Inferior parietal cortex (tissue), 1 donor: ENCODE measurements around the gene KCNMB2.
"Not testable (repeated sequence)": the region's sequence is repeated elsewhere in the genome, so short reads cannot be mapped to it uniquely, and the experiment has no call there.

Experiments used
- DNase-seq: peaks from one replicate; pipeline ENCODE4 v3.0.0-alpha.2; 2016; ENCODE audit errors: extremely low spot score

Gene KCNMB2

GRCh38 chr3:178703268-178703975 is 167.2 kb downstream of the KCNMB2 start:
- DNase-seq, result peak; percentile 62

DNA sequence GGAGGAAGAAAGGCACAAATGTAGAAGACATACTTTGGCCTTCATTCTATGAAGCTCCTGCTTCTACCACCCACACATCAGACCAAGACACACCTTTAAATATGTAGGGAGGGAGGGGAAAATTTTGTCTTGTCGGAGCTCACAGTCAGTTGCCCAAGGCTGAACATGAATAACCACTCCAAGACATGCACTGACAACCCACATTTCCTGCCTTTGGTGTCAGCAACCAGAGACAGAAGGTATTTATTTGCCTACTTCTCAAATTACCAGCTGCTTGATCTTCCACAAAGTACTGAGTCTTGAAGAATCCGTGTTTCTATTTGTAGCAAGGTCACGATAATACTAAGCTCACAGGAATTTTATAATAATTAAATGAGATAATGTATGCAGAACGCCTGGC is 169.7 kb downstream of the KCNMB2 start:
- no peak for DNase-seq

DNA sequence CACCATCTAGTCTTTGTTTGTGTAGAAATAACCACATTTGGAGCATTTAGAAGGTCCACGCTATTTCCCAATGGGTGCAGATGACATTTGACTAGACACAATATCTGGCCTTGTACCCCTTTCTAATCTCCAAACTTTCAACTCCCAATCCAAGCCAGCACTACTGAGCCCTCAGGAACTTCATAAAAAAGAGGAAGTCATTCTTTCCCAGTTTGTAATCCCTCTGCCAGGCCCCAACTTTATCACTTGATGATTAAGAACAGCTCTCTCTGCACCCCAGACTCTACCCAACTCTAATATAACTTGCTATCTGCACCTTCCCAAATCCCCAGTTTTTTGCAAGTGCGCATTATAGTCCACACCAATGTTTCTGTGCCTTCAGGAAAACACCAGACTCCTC is 170.2 kb downstream of the KCNMB2 start:
- DNase-seq, result no peak

GRCh38 chr3:178707311-178708031 is 171.2 kb downstream of the KCNMB2 start:
- DNase-seq, result no peak

- DNase-seq, result peak; percentile 62
Measured at GRCh38 chr3:178709051-178709450, 172.8 kb downstream of the KCNMB2 start.

DNA sequence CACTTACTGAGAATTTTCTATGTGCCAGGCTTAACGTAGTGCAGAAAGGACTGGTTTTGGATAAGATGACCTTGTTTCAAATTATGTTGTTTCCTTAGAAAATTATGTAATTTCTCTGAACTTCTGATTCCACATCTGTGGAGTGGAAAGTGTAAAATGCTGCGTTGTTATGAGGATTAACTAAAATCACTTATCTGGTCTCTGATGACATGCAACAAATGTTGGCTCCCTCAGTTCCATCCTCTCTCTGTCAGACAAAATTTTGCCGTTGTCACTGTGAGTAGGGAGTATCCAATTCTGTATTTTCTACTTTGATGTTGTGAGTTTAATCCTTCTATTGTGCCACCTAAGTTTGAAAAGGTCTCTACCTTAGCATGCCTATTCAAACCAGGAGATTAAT is 175.5 kb downstream of the KCNMB2 start:
- DNase-seq, result no peak

DNA sequence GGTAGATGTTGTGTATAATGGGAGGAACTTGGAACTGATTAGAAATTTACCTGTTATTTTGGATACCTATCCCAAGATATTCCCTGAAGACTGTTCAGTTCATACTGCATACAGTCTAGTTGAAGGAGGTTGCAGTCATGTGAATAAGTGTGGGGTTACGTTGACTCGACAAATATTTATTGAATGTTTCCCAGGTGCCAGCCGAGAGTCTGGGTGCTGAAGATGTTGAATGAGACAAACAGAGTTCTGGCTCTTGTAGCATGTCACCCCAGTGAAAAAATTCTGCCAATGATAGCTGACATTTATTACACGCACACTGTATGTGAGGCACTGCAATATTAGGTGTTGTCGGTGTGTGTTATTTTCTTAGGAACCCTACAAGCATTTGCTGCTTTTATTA is 176.0 kb downstream of the KCNMB2 start:
- no peak for DNase-seq

- no peak for DNase-seq
Measured at GRCh38 chr3:178714925-178715832, 178.9 kb downstream of the KCNMB2 start.

DNA sequence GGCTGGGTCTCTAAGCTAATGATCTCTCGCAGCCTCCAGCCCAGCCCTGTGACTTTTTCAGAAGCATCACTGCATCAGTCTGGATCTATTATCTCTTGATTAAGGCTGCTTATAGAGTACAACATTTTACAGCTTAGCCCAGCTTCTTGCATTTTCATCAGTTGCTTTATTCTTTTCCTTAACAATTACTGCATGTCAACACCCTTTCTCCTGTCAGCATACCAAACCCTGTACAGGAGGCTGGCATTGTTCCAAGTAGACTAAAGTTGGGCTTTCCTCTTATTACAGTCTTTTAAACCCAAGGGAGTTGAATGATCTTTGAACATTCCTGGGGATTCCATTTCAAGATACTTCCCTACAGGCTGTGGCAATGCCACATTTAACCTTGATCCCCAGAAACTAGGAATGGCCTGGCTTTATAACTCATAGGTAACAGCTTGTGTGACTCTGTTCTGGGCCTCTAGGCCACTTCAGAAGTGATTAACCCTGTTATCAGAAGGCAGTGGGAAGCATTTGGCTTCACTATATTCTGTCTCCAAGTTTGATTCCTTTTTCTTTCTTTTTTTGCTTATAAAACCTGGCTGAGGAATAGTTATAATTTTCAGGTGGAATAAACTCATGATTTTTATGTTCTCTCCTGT is 182.9 kb downstream of the KCNMB2 start:
- DNase-seq, result no peak

GRCh38 chr3:178732824-178733223 is 196.6 kb downstream of the KCNMB2 start:
- no peak for DNase-seq

GRCh38 chr3:178735032-178735674 is 198.9 kb downstream of the KCNMB2 start:
- DNase-seq, result no peak

DNA sequence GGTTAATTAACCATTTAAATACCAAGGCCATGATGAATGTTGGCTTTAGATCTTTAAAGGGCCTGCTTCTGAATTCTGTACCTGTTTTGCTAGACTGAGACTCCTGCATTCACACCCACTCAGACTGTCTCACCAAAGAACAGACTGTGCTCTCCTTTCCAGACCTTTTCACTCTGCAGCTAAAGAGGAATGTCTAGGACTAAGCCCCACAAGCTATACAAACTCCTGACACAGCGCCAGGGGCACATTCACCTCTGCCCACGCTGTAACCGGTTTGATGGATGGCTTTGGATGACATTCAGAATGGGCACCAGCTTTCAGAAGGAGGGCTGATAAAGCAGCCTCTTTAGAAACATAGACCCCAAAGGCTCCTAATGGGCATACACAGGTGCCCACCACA is 200.1 kb downstream of the KCNMB2 start:
- DNase-seq, result no peak

GRCh38 chr3:178739720-178740119 is 203.5 kb downstream of the KCNMB2 start:
- no peak for DNase-seq

GRCh38 chr3:178741020-178741419 is 204.8 kb downstream of the KCNMB2 start:
- no peak for DNase-seq

DNA sequence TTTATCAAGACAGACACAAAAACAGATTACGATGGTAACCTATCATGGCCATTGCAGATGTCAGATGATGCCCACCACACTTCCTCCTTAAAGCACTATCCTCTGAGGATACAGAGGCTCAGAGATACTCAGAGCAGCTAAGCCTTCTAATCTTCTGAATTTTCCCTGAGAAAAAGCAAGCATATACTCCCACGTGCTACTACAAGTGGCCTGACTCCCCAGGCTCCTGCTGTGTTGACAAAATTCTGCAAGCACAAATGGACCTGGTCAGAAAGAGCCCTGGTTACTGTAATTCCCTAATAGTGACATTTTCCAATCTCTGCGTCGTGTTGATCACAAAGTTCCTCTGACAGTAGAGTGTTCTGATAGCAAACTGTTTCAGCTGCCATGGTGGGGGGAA is 207.1 kb downstream of the KCNMB2 start:
- no peak for DNase-seq

DNA sequence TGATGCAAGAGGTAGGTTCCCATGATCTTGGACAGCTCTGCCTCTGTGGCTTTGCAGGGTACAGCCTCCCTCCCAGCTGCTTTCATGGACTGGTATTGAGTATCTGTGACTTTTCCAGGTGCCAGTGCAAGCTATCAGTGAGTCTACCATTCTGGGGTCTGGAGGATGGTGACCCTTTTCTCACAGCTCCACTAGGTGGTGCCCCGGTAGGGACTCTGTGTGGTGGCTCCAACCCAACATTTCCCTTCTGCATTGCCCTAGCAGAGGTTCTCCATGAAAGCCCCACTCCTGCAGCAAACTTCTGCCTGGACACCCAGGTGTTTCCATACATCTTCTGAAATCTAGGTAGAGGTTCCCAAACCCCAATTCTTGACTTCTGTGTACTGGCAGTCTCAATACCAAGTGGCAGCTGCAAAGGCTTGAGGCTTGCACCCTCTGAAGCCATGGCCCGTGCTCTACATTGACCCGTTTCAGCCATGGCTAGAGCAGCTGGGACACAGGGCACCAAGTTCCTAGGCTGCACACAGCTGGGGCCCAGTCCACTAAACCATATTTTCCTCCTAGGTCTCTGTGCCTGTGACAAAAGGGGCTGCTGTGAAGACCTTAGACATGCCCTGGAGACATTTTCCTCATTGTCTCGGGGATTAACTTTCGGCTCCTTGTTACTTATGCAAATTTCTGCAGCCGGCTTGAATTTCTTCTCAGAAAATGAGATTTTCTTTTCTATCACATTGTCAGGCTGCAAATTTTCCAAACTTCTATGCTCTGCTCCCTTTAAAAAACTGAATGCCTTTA is 209.8 kb downstream of the KCNMB2 start:
- DNase-seq, result not testable (repeated sequence)

GRCh38 chr3:178748874-178749273 is 212.6 kb downstream of the KCNMB2 start:
- DNase-seq, result no peak

- no peak for DNase-seq
Measured at GRCh38 chr3:178749471-178749870, 213.2 kb downstream of the KCNMB2 start.

GRCh38 chr3:178750639-178751300 is 214.5 kb downstream of the KCNMB2 start:
- no peak for DNase-seq

DNA sequence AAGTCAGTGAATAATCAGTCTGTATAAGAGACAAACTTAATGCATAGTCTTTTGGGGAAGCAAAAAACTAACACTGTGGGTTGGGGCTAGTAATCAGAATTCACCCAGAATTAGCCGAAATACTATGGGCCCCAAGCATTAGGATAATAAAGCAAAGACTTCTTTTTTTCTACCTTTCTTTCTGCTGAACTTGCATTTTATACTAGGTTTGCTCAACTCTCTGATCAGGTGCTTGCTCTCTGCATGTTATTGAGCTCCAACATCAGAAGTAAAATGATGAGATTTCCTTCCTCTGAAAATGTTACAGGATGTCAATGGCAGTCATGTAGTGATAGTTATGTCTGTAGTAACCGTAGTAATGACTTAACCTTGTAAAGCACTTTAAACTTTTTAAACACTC is 216.6 kb downstream of the KCNMB2 start:
- no peak for DNase-seq
